DOHH2 (cell line): ENCODE data around the gene INPP4B.

Source experiments
- H3F3A ChIP-seq: fragments of 200-600 bp; sonication (generic), shearing (Covaris generic); 2 replicates; pipeline ENCODE4 v1.6.0; 2016; ENCODE audit warnings: antibody characterized with exemption, mild to moderate bottlenecking; ENCODE audit not compliant: control insufficient read depth, insufficient read depth
- H3K27ac ChIP-seq: fragments of 200-600 bp; sonication (generic); 2 replicates; pipeline ENCODE4 v1.5.1; 2014; ENCODE audit warnings: low read depth, mild to moderate bottlenecking, low read length, moderate library complexity
- H3K27me3 ChIP-seq: fragments of 200-600 bp; sonication (generic); 2 replicates; pipeline ENCODE4 v1.6.1; 2014; ENCODE audit warnings: mild to moderate bottlenecking, low read length, mixed read lengths; ENCODE audit not compliant: control insufficient read depth
- H3K36me3 ChIP-seq: fragments of 200-600 bp; sonication (generic); 2 replicates; pipeline ENCODE4 v1.6.1; 2014; ENCODE audit warnings: mild to moderate bottlenecking, low read length, moderate library complexity, mixed read lengths; ENCODE audit not compliant: control insufficient read depth
- H3K4me1 ChIP-seq: fragments of 200-600 bp; sonication (generic); 2 replicates; pipeline ENCODE4 v1.6.1; 2014; ENCODE audit warnings: mild to moderate bottlenecking, low read length, mixed read lengths; ENCODE audit not compliant: control insufficient read depth
- H3K4me2 ChIP-seq: fragments of 200-600 bp; sonication (generic); 2 replicates; pipeline ENCODE4 v1.6.0; 2014; ENCODE audit warnings: mild to moderate bottlenecking, low read length, moderate library complexity
- H3K4me3 ChIP-seq: fragments of 200-600 bp; sonication (generic); 2 replicates; pipeline ENCODE4 v1.5.1; 2014; ENCODE audit warnings: mild to moderate bottlenecking, low read length, mixed read lengths
- H3K79me2 ChIP-seq: fragments of 200-600 bp; sonication (generic); 2 replicates; pipeline ENCODE4 v1.6.1; 2014; ENCODE audit warnings: mild to moderate bottlenecking, low read length, mixed read lengths; ENCODE audit not compliant: control insufficient read depth
- H3K9me2 ChIP-seq: fragments of 200-600 bp; sonication (generic); replicated peaks from 2 replicates; pipeline ENCODE4 v1.6.1; 2014; ENCODE audit warnings: mild to moderate bottlenecking, low read length, mixed read lengths; ENCODE audit not compliant: control insufficient read depth
- H3K9me3 ChIP-seq: fragments of 200-600 bp; sonication (generic); 2 replicates; pipeline ENCODE4 v1.6.1; 2014; ENCODE audit warnings: antibody characterized with exemption, low read length, mixed read lengths; ENCODE audit not compliant: control insufficient read depth, insufficient read depth
- H4K20me1 ChIP-seq: fragments of 200-600 bp; sonication (generic); 2 replicates; pipeline ENCODE4 v1.6.0; 2014; ENCODE audit warnings: low read depth, mild to moderate bottlenecking, antibody characterized with exemption, low read length, moderate library complexity; ENCODE audit not compliant: control insufficient read depth, insufficient read depth
- EZH2phosphoT487 ChIP-seq: fragments of 200-600 bp; sonication (generic); IDR thresholded peaks from 2 replicates; pipeline ENCODE4 v1.6.1; 2017; ENCODE audit warnings: borderline replicate concordance, mild to moderate bottlenecking, antibody characterized with exemption, low read length, moderate library complexity, mixed read lengths
- TF ChIP-seq, protein P1 (sequence below): fragments of 200-600 bp; sonication (generic); IDR thresholded peaks from one replicate; pipeline ENCODE4 v1.5.1; 2014; ENCODE audit warnings: antibody characterized with exemption, mild to moderate bottlenecking, low read depth, low read length; ENCODE audit not compliant: poor library complexity, severe bottlenecking

The INPP4B gene

DNA sequence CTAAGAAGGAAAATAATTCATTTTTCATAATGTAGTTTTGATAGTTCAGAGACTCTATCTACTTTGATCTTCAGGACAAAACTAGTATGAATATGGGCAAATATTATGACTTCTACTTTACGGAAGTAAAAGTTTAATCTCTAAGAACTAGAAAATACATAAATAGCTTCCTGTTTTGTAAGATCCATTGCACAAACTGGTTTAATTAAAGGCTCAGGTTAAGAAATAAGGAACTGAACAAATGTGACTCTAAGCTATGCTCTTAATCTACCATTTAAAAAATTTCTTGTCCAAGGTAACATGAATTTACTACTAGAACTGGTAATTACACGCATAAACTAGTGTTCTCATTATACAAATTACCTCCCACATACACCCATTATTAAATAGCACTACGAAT is 360.6 kb downstream of the INPP4B start:
- Histone ChIP-seq H3K27me3 (no peaks in the 10 kb centered on the region), H3K36me3 (no peaks in the 10 kb centered on the region), H3K27ac (no peak overlapping the region), H3K79me2 (no peaks in the 10 kb centered on the region), H3K9me3 (no peaks in the 10 kb centered on the region), H4K20me1 (no peaks in the 10 kb centered on the region), H3F3A (no peaks in the 10 kb centered on the region), H3K9me2 (no peaks in the 10 kb centered on the region; the same call in 1 of the 2 replicates), H3K4me3 (no peak overlapping the region), H3K4me2 (no peak overlapping the region), H3K4me1 (no peaks in the 10 kb centered on the region)
- no peak for TF ChIP-seq EZH2phosphoT487
- TF ChIP-seq, protein P1, sequence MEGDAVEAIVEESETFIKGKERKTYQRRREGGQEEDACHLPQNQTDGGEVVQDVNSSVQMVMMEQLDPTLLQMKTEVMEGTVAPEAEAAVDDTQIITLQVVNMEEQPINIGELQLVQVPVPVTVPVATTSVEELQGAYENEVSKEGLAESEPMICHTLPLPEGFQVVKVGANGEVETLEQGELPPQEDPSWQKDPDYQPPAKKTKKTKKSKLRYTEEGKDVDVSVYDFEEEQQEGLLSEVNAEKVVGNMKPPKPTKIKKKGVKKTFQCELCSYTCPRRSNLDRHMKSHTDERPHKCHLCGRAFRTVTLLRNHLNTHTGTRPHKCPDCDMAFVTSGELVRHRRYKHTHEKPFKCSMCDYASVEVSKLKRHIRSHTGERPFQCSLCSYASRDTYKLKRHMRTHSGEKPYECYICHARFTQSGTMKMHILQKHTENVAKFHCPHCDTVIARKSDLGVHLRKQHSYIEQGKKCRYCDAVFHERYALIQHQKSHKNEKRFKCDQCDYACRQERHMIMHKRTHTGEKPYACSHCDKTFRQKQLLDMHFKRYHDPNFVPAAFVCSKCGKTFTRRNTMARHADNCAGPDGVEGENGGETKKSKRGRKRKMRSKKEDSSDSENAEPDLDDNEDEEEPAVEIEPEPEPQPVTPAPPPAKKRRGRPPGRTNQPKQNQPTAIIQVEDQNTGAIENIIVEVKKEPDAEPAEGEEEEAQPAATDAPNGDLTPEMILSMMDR = no peak

DNA sequence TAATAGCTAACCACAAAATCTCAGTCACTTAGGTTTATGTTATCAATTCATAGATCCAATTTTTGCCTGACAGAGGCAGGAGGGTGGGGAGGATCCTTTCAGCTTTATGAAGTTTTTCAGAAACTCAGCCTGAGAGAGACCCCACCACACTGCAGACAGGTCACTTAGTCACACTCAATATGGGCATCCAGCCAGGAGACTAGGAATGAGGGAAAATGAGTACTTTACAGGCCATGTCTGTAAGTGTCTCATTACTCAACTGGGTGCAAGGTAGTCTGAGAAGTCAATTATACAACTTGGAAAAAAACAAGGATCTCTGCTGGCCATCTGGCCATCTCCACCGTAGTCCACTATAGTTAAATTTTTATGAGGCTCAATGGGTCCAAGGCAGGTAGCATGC is 365.9 kb downstream of the INPP4B start:
- no peaks in the 10 kb centered on the region for H3K27me3 ChIP-seq
- no peaks in the 10 kb centered on the region for H3F3A ChIP-seq
- H3K4me2 ChIP-seq = no peak overlapping the region
- no peaks in the 10 kb centered on the region for H4K20me1 ChIP-seq
- TF ChIP-seq, protein P1 = no peak
- no peak for TF ChIP-seq EZH2phosphoT487
- no peaks in the 10 kb centered on the region for H3K4me1 ChIP-seq
- H3K27ac ChIP-seq = no peak overlapping the region
- H3K9me2 ChIP-seq = no peaks in the 10 kb centered on the region; the same call in 1 of the 2 replicates
- H3K36me3 ChIP-seq = no peaks in the 10 kb centered on the region
- H3K9me3 ChIP-seq = no peaks in the 10 kb centered on the region
- H3K4me3 ChIP-seq = no peak overlapping the region
- no peaks in the 10 kb centered on the region for H3K79me2 ChIP-seq

DNA sequence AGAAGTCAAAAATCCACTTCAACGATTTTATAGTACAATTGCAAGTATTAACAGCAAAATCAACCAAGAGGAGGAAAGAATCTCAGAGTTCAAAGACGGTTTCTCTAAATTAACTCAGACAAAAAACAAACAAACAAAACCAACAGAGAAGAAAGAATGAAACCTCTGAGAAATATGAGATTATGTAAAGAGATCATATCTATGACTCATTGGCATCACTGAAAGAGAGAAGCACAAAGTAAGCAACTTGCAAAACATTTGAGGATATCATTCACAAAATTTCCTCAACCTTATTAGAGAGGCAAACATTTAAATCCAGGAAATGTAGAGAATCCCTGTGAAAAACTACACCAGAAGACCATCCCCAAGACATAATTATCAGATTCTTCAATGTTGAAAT is 370.4 kb downstream of the INPP4B start:
- TF ChIP-seq EZH2phosphoT487 = no peak
- TF ChIP-seq, protein P1 = no peak
- Histone ChIP-seq H3K27ac (no peak overlapping the region), H3F3A (no peaks in the 10 kb centered on the region), H3K9me2 (no peaks in the 10 kb centered on the region), H4K20me1 (no peaks in the 10 kb centered on the region), H3K4me1 (no peaks in the 10 kb centered on the region), H3K4me3 (no peak overlapping the region), H3K9me3 (peaks cover 3% of the 10 kb centered on the region; the same call in 1 of the 2 replicates), H3K4me2 (no peak overlapping the region), H3K27me3 (no peaks in the 10 kb centered on the region), H3K79me2 (no peaks in the 10 kb centered on the region), H3K36me3 (no peaks in the 10 kb centered on the region)
